PC-3 (cell line): ENCODE data around the gene OR52B6. TPM values are rescaled to one million over a fixed set of nuclear protein-coding genes. Genes with fewer than 3 reads are reported as not detected.

Source experiments
- ATAC-seq: fragments of 200-7000 bp; cut with Tn5 transposase; 2 replicates; pipeline ENCODE4 v1.9.1; 2020; ENCODE audit warnings: mild to moderate bottlenecking, moderate library complexity
- BruUV-seq: library from RNA; stranded (reverse); fragments of 400-500 nt; replicated peaks from 2 replicates; lab custom pipeline; 2021; lab: Mats Ljungman, UMichigan
- CTCF ChIA-PET: fragments of 300-600 bp; sonication (Branson Sonifier 250); formaldehyde crosslinking; loops from one replicate; lab custom pipeline; 2022; ENCODE audit warnings: antibody characterized with exemption; lab: Charles Lee
- POLR2A ChIA-PET: fragments of 300-600 bp; sonication (Branson Sonifier 250); formaldehyde crosslinking; loops from one replicate; lab custom pipeline; 2022; ENCODE audit warnings: antibody characterized with exemption; ENCODE audit not compliant: unreplicated experiment; lab: Charles Lee
- DNase-seq: peaks from one replicate; pipeline ENCODE4 v3.0.0-alpha.2; 2015
- H2AFZ ChIP-seq: fragments of 300-600 bp; sonication (generic); 2 replicates; pipeline ENCODE4 v1.6.0; 2016; ENCODE audit warnings: antibody characterized with exemption, low read length
- H3F3A ChIP-seq: fragments of 300-600 bp; sonication (generic); one replicate; pipeline ENCODE4 v1.6.0; 2017; ENCODE audit warnings: antibody characterized with exemption, low read length, control low read depth, mild to moderate bottlenecking; ENCODE audit not compliant: unreplicated experiment
- H3K27ac ChIP-seq: fragments of 300-600 bp; sonication (generic); 2 replicates; pipeline ENCODE4 v1.5.1; 2016; ENCODE audit warnings: mild to moderate bottlenecking, low read length
- H3K27me3 ChIP-seq: fragments of 300-600 bp; sonication (generic); 2 replicates; pipeline ENCODE4 v1.6.1; 2016; ENCODE audit warnings: low read length, mixed read lengths
- H3K36me3 ChIP-seq: fragments of 300-600 bp; sonication (generic); 2 replicates; pipeline ENCODE4 v1.6.1; 2016; ENCODE audit warnings: low read depth, mixed run types, low read length, mixed read lengths
- H3K4me1 ChIP-seq: fragments of 300-600 bp; sonication (generic); 2 replicates; pipeline ENCODE4 v1.5.1; 2016; ENCODE audit warnings: low read length; ENCODE audit not compliant: insufficient read depth
- H3K4me2 ChIP-seq: fragments of 300-600 bp; sonication (generic); 2 replicates; pipeline ENCODE4 v1.6.0; 2016; ENCODE audit warnings: low read length
- H3K4me3 ChIP-seq: fragments of 300-600 bp; sonication (generic); 2 replicates; pipeline ENCODE4 v1.5.1; 2016; ENCODE audit warnings: mild to moderate bottlenecking, low read length, mixed read lengths
- H3K79me2 ChIP-seq: fragments of 300-600 bp; sonication (generic); 2 replicates; pipeline ENCODE4 v1.6.1; 2017; ENCODE audit warnings: low read length, mixed read lengths
- H3K9ac ChIP-seq: fragments of 300-600 bp; sonication (generic); 2 replicates; pipeline ENCODE4 v1.6.0; 2016; ENCODE audit warnings: mild to moderate bottlenecking, low read length
- H3K9me2 ChIP-seq: fragments of 300-600 bp; sonication (generic); replicated peaks from 2 replicates; pipeline ENCODE4 v1.6.1; 2016; ENCODE audit warnings: mixed run types, low read length, mixed read lengths
- H3K9me3 ChIP-seq: fragments of 300-600 bp; sonication (generic); 2 replicates; pipeline ENCODE4 v1.6.1; 2016; ENCODE audit warnings: low read length, mixed read lengths
- H4K20me1 ChIP-seq: fragments of 300-600 bp; sonication (generic); 2 replicates; pipeline ENCODE4 v1.6.1; 2016; ENCODE audit warnings: low read length, mixed read lengths
- CTCF ChIP-seq: fragments of 300-600 bp; sonication (generic); conservative IDR thresholded peaks from 2 replicates; pipeline ENCODE4 v1.5.1; 2017; ENCODE audit warnings: antibody characterized with exemption, low read depth, mild to moderate bottlenecking, low read length
- EZH2 ChIP-seq: fragments of 300-600 bp; sonication (generic); IDR thresholded peaks from one replicate; pipeline ENCODE4 v1.6.1; 2017; ENCODE audit warnings: antibody characterized with exemption, mild to moderate bottlenecking, low read length; ENCODE audit not compliant: unreplicated experiment
- EZH2phosphoT487 ChIP-seq: fragments of 300-600 bp; sonication (generic); IDR thresholded peaks from 2 replicates; pipeline ENCODE4 v1.6.1; 2018; ENCODE audit warnings: mild to moderate bottlenecking, antibody characterized with exemption, low read length, borderline replicate concordance
- intact Hi-C: fragments of 100-400 bp; cut with micrococcal nuclease; formaldehyde crosslinking; loops from 2 replicates; pipeline ENCODE4 v1.9.0; 2023
- total RNA-seq: library from RNA; depleted of rRNA; stranded (reverse); fragments of >200 nt; gene quantifications from 2 replicates; pipeline ENCODE4 v1.2.3, GENCODE V29; 2014

Gene OR52B6
- total RNA-seq, 1 experiment from 2014 or later: not detected

GRCh38 chr11:5553343-5553742, 27.3 kb upstream of the OR52B6 start:
- Histone ChIP-seq H3K9me3 (no peaks in the 10 kb centered on the region), H3K9ac (no peak overlapping the region), H3K27ac (no peak overlapping the region), H3K4me1 (peaks cover 12% of the 10 kb centered on the region), H3K79me2 (no peaks in the 10 kb centered on the region), H3K9me2 (no peaks in the 10 kb centered on the region), H4K20me1 (no peaks in the 10 kb centered on the region), H3K4me3 (no peak overlapping the region), H2AFZ (no peak overlapping the region), H3K27me3 (0 out of 2 replicates have a peak, but pooled peaks cover 7% of the 10 kb centered on the region), H3F3A (no peaks in the 10 kb centered on the region), H3K36me3 (no peaks in the 10 kb centered on the region), H3K4me2 (no peak overlapping the region)
- DNase-seq (peak; percentile 7), ATAC-seq (no peak)
- no TSS peak for BruUV-seq
- intact Hi-C loops: loop anchor here (2.0 kb wide), 1 partner anchor 77 kb away; no protein-coding TSS in a partner anchor
- ChIA-PET CTCF (interaction anchor here (0.5 to 0.7 kb wide), 4 partner anchors 77 to 1125 kb away, joined by 3 to 4 read pairs (median 3); no protein-coding TSS in a partner anchor), POLR2A (no interaction called here)
- TF ChIP-seq EZH2: no peak
- peak; percentile 52 for TF ChIP-seq CTCF

GRCh38 chr11:5556596-5557188, 24.0 kb upstream of the OR52B6 start:
- POLR2A ChIA-PET: no interaction called here
- intact Hi-C loops: no loop called here
- BruUV-seq: no TSS peak

More at GRCh38 chr11:5556596-5557188, 24.0 kb upstream of the OR52B6 start:
- H3K27me3 ChIP-seq: 0 out of 2 replicates have a peak, but pooled peaks cover 7% of the 10 kb centered on the region
- no peaks in the 10 kb centered on the region for H3K79me2 ChIP-seq
- no peak overlapping the region for H3K9ac ChIP-seq
- TF ChIP-seq EZH2phosphoT487: no peak
- TF ChIP-seq CTCF: no peak
- TF ChIP-seq EZH2: no peak
- ATAC-seq (no peak), DNase-seq (no peak)
- H3K36me3 ChIP-seq: no peaks in the 10 kb centered on the region
- no peaks in the 10 kb centered on the region for H3K9me3 ChIP-seq
- no peaks in the 10 kb centered on the region for H3K4me1 ChIP-seq
- H2AFZ ChIP-seq: no peak overlapping the region
- H3F3A ChIP-seq: no peaks in the 10 kb centered on the region
- H4K20me1 ChIP-seq: no peaks in the 10 kb centered on the region
- no peak overlapping the region for H3K4me3 ChIP-seq
- H3K4me2 ChIP-seq: no peak overlapping the region
- CTCF ChIA-PET: no interaction called here
- H3K9me2 ChIP-seq: no peaks in the 10 kb centered on the region
- H3K27ac ChIP-seq: no peak overlapping the region
